PC-9 (cell line): ENCODE data around the gene CHST15. TPM values are rescaled to one million over a fixed set of nuclear protein-coding genes. Genes with fewer than 3 reads are reported as not detected.

ENCODE experiments used
- BruUV-seq: library from RNA; stranded (reverse); fragments of 400-500 nt; replicated peaks from 2 replicates; lab custom pipeline; 2021; lab: Mats Ljungman, UMichigan
- CTCF ChIA-PET: fragments of 300-600 bp; sonication (Branson Sonifier 250); formaldehyde crosslinking; loops from one replicate; lab custom pipeline; 2022; ENCODE audit warnings: antibody characterized with exemption; lab: Charles Lee
- POLR2A ChIA-PET: fragments of 300-600 bp; sonication (Branson Sonifier 250); formaldehyde crosslinking; loops from one replicate; lab custom pipeline; 2022; ENCODE audit warnings: antibody characterized with exemption; ENCODE audit not compliant: unreplicated experiment; lab: Charles Lee
- DNase-seq, 2 experiments: peaks; one replicate each; pipeline versions ENCODE4 v3.0.0 to v3.0.0-alpha.2; 2015 to 2022; ENCODE audit warnings: mixed read lengths in 1 of 2
- H2AFZ ChIP-seq: fragments of 200-600 bp; sonication (generic); 2 replicates; pipeline ENCODE4 v1.8.1; 2017; ENCODE audit warnings: antibody characterized with exemption
- H3F3A ChIP-seq: fragments of 200-600 bp; sonication (generic); 2 replicates; pipeline ENCODE4 v1.8.1; 2017; ENCODE audit warnings: antibody characterized with exemption, mild to moderate bottlenecking, low read depth; ENCODE audit not compliant: insufficient read depth
- H3K27ac ChIP-seq: fragments of 200-600 bp; sonication (generic); 2 replicates; pipeline ENCODE4 v1.6.1; 2016; ENCODE audit warnings: mixed run types
- H3K27me3 ChIP-seq: fragments of 200-600 bp; sonication (generic); 2 replicates; pipeline ENCODE4 v1.6.1; 2016; ENCODE audit warnings: low read depth, mixed run types; ENCODE audit not compliant: insufficient read depth
- H3K36me3 ChIP-seq: fragments of 200-600 bp; sonication (generic); 2 replicates; pipeline ENCODE4 v1.6.1; 2016; ENCODE audit warnings: low read depth, mixed run types
- H3K4me1 ChIP-seq: fragments of 200-600 bp; sonication (generic); replicated peaks from 2 replicates; pipeline ENCODE4 v1.6.1; 2016; ENCODE audit warnings: mixed run types; ENCODE audit not compliant: insufficient read depth
- H3K4me2 ChIP-seq: fragments of 200-600 bp; sonication (generic); 2 replicates; pipeline ENCODE4 v1.6.1; 2017; ENCODE audit warnings: mixed run types
- H3K4me3 ChIP-seq: fragments of 200-600 bp; sonication (generic); 2 replicates; pipeline ENCODE4 v1.6.1; 2016; ENCODE audit warnings: mixed run types
- H3K79me2 ChIP-seq: fragments of 200-600 bp; sonication (generic); 2 replicates; pipeline ENCODE4 v1.6.1; 2017; ENCODE audit warnings: low read depth, mixed run types
- H3K9me2 ChIP-seq: fragments of 200-600 bp; sonication (generic); 2 replicates; pipeline ENCODE4 v1.8.1; 2017; ENCODE audit warnings: mild to moderate bottlenecking; ENCODE audit not compliant: insufficient read depth
- H3K9me3 ChIP-seq: fragments of 200-600 bp; sonication (generic); 2 replicates; pipeline ENCODE4 v1.8.1; 2016; ENCODE audit warnings: low read depth; ENCODE audit not compliant: insufficient read depth
- H4K20me1 ChIP-seq: fragments of 200-600 bp; sonication (generic); 2 replicates; pipeline ENCODE4 v1.8.1; 2017; ENCODE audit not compliant: insufficient read depth
- CTCF ChIP-seq: fragments of 200-600 bp; sonication (generic); conservative IDR thresholded peaks from 2 replicates; pipeline ENCODE4 v1.6.1; 2017; ENCODE audit warnings: mixed run types, antibody characterized with exemption, mild to moderate bottlenecking, moderate library complexity
- EZH2 ChIP-seq: fragments of 200-600 bp; sonication (generic); IDR thresholded peaks from 2 replicates; pipeline ENCODE4 v1.8.0; 2017; ENCODE audit warnings: antibody characterized with exemption, low read depth
- intact Hi-C: fragments of 100-400 bp; cut with micrococcal nuclease; formaldehyde crosslinking; loops from one replicate; pipeline ENCODE4 v1.10.0; 2022; ENCODE audit not compliant: unreplicated experiment
- total RNA-seq: library from RNA; stranded (reverse); gene quantifications from 2 replicates; pipeline ENCODE4 v1.2.3, GENCODE V29; 2021

Gene CHST15
- total RNA-seq, 1 experiment from 2014 or later: 24.6 TPM

GRCh38 chr10:124122211-124122610, 28.8 kb upstream of the CHST15 start:
- no peaks in the 10 kb centered on the region for H3K27me3 ChIP-seq
- no peak overlapping the region for H3K27ac ChIP-seq
- H3K4me2 ChIP-seq: no peak overlapping the region
- H4K20me1 ChIP-seq: no peaks in the 10 kb centered on the region
- no peak overlapping the region for H3K4me3 ChIP-seq
- POLR2A ChIA-PET: no interaction called here
- BruUV-seq: no TSS peak
- no peaks in the 10 kb centered on the region for H3K9me2 ChIP-seq
- H2AFZ ChIP-seq: no peak overlapping the region
- no peak for TF ChIP-seq EZH2
- no peak for TF ChIP-seq CTCF
- intact Hi-C loops: no loop called here
- DNase-seq: no peak
- no peaks in the 10 kb centered on the region for H3K79me2 ChIP-seq
- H3F3A ChIP-seq: no peaks in the 10 kb centered on the region; the same call in 1 of the 2 replicates
- CTCF ChIA-PET: no interaction called here
- no peaks in the 10 kb centered on the region for H3K9me3 ChIP-seq
- no peaks in the 10 kb centered on the region for H3K36me3 ChIP-seq
- H3K4me1 ChIP-seq: peaks cover 6% of the 10 kb centered on the region

DNA sequence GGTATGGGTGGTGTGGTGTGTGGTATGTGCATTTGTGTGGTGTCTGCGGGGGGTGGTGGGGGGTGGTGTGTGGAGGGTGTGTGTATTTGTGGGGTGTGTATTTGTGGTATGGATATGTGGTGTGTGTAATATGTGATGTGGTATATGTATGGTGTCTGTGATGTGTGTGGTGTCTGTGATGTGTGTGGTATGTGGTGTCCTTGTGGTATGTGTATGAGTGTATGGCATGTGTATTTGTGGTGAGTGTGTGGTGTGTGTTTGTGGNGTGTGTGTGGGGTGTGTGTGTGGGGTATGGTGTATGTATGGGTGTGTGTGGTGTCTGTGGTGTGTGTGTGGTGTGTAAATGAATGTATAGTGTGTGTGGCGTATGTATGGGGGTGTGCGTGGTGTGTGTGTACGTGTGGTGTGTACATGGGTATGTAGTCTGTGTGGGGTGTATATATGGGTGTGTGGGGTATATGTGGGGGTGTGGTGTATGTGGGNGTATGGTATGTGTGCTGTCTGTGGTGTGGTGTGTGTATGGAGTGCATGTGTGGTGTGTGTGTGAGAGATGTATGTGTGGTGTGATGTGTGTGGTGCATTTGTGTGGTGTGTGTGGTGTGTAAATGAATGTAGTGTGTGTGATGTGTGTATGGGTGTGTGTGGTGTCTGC, 27.1 kb upstream of the CHST15 start:
- H3K79me2 ChIP-seq: no peaks in the 10 kb centered on the region
- H3K4me2 ChIP-seq: no peak overlapping the region
- POLR2A ChIA-PET: no interaction called here
- TF ChIP-seq CTCF: no peak
- TF ChIP-seq EZH2: no peak
- no peaks in the 10 kb centered on the region for H4K20me1 ChIP-seq
- no peaks in the 10 kb centered on the region for H3K9me2 ChIP-seq
- intact Hi-C loops: no loop called here
- no peaks in the 10 kb centered on the region for H3K9me3 ChIP-seq
- no peak overlapping the region for H3K4me3 ChIP-seq
- H3K36me3 ChIP-seq: no peaks in the 10 kb centered on the region
- no TSS peak for BruUV-seq
- H3K27me3 ChIP-seq: no peaks in the 10 kb centered on the region
- H3K4me1 ChIP-seq: peaks cover 5% of the 10 kb centered on the region
- no peak for DNase-seq
- no peaks in the 10 kb centered on the region; the same call in 1 of the 2 replicates for H3F3A ChIP-seq
- no peak overlapping the region for H3K27ac ChIP-seq
- CTCF ChIA-PET: no interaction called here
- no peak overlapping the region for H2AFZ ChIP-seq

DNA sequence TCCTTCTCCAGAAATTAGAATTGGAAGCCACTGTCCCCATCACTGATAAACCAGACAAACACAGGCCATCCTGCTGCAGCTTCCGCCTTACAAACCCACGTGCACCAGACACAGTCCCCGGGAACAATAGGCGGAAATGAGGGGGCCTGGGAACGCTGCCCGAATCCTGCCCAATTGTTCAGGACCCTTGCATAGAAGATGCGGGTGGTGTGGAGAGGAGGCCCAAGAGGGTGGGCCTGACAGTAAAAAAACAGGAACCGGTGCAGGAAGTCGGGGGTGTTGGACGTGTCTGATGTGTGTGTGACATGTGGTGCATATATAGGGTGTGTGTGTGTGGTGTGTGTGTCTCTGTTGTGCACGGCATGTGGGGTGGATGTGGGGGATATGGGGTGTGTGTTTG, 26.5 kb upstream of the CHST15 start:
- Histone ChIP-seq H3F3A (no peaks in the 10 kb centered on the region; the same call in 1 of the 2 replicates), H2AFZ (no peak overlapping the region), H3K79me2 (no peaks in the 10 kb centered on the region), H4K20me1 (no peaks in the 10 kb centered on the region), H3K27me3 (no peaks in the 10 kb centered on the region), H3K27ac (no peak overlapping the region), H3K4me2 (no peak overlapping the region), H3K9me2 (no peaks in the 10 kb centered on the region), H3K9me3 (no peaks in the 10 kb centered on the region), H3K4me1 (no peaks in the 10 kb centered on the region), H3K4me3 (no peak overlapping the region), H3K36me3 (no peaks in the 10 kb centered on the region)
- DNase-seq: no peak
- POLR2A ChIA-PET: no interaction called here
- intact Hi-C loops: no loop called here
- BruUV-seq: no TSS peak
- no peak for TF ChIP-seq EZH2
- CTCF ChIA-PET: no interaction called here

DNA sequence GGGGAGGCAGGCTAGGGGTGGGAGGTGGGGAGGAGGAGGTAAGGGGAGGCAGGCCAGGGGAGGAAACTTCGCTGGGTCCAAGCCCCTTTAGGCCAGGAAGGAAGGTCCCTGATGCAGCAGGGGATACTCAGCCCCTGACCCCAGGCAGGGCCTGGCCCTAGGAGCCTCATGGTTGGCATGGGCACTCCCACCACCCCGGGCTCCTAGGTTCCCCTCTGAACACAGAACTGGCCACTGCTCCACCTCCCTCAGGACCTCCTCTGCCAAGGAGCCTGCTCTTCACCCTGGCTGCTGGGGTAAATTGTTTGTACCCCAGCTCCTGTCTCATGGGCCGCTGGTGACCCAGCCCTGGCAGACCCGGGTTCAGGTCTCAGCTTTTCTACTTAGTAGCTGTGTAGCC, 25.8 kb upstream of the CHST15 start:
- Histone ChIP-seq H3K9me3 (no peaks in the 10 kb centered on the region), H3K9me2 (no peaks in the 10 kb centered on the region), H3K4me2 (no peak overlapping the region), H2AFZ (no peak overlapping the region), H3K27me3 (no peaks in the 10 kb centered on the region), H3F3A (no peaks in the 10 kb centered on the region; the same call in 1 of the 2 replicates), H3K27ac (no peak overlapping the region), H3K79me2 (no peaks in the 10 kb centered on the region), H3K4me1 (no peaks in the 10 kb centered on the region), H3K36me3 (no peaks in the 10 kb centered on the region), H3K4me3 (no peak overlapping the region), H4K20me1 (no peaks in the 10 kb centered on the region)
- no TSS peak for BruUV-seq
- TF ChIP-seq EZH2 (no peak), CTCF (no peak)
- intact Hi-C loops: no loop called here
- ChIA-PET POLR2A (no interaction called here), CTCF (no interaction called here)
- no peak for DNase-seq
